NAMALWA (cell line): ENCODE results near the gene GRB10.

Source experiments
- DNase-seq: peaks from one replicate; pipeline ENCODE4 v3.0.0-alpha.2; 2015; ENCODE audit warnings: low spot score

Gene GRB10

GRCh38 chr7:50667789-50668226 is 114.9 kb downstream of the GRB10 start:
- no peak for DNase-seq

GRCh38 chr7:50667338-50667737 is 115.4 kb downstream of the GRB10 start:
- DNase-seq, result no peak

- DNase-seq, result no peak
These were observed 116.6 kb downstream of the GRB10 start for GRCh38 chr7:50666124-50666496.

GRCh38 chr7:50665403-50666123 is 117.1 kb downstream of the GRB10 start:
- DNase-seq, result peak; percentile 21

GRCh38 chr7:50664937-50665336 is 117.8 kb downstream of the GRB10 start:
- DNase-seq, result no peak

GRCh38 chr7:50664461-50664922 is 118.2 kb downstream of the GRB10 start:
- no peak for DNase-seq

- no peak for DNase-seq
These were observed 119.1 kb downstream of the GRB10 start for GRCh38 chr7:50663396-50664102.

GRCh38 chr7:50662996-50663395 is 119.7 kb downstream of the GRB10 start:
- DNase-seq, result no peak

- DNase-seq, result no peak
These were observed 120.5 kb downstream of the GRB10 start for GRCh38 chr7:50662041-50662694.

- no peak for DNase-seq
These were observed 121.2 kb downstream of the GRB10 start for GRCh38 chr7:50661345-50662040.

GRCh38 chr7:50660830-50661175 is 121.9 kb downstream of the GRB10 start:
- no peak for DNase-seq

GRCh38 chr7:50660040-50660829 is 122.5 kb downstream of the GRB10 start:
- DNase-seq, result no peak

- DNase-seq, result no peak
These were observed 123.2 kb downstream of the GRB10 start for GRCh38 chr7:50659329-50659965.

- no peak for DNase-seq
These were observed 124.0 kb downstream of the GRB10 start for GRCh38 chr7:50658696-50659095.

GRCh38 chr7:50657912-50658311 is 124.8 kb downstream of the GRB10 start:
- no peak for DNase-seq

- DNase-seq, result no peak
These were observed 125.3 kb downstream of the GRB10 start for GRCh38 chr7:50657341-50657873.

- no peak for DNase-seq
These were observed 126.4 kb downstream of the GRB10 start for GRCh38 chr7:50656141-50656895.

- no peak for DNase-seq
These were observed 127.2 kb downstream of the GRB10 start for GRCh38 chr7:50655490-50655889.

- no peak for DNase-seq
These were observed 127.7 kb downstream of the GRB10 start for GRCh38 chr7:50655020-50655419.

GRCh38 chr7:50653981-50654425 is 128.7 kb downstream of the GRB10 start:
- no peak for DNase-seq
